WTC11 (cell line): ENCODE results near the gene UTP11.

Experiments used
- CTCF ChIP-seq: fragments of 200-600 bp; IDR thresholded peaks from 2 replicates; pipeline ENCODE4 v1.8.0; 2022; ENCODE audit warnings: antibody characterized with exemption
- ETV6 ChIP-seq: sonication (generic); formaldehyde crosslinking; IDR thresholded peaks from 2 replicates; pipeline ENCODE4 v1.8.1; 2022; ENCODE audit warnings: mild to moderate bottlenecking, missing genetic modification reagents
- IRF1 ChIP-seq: sonication (generic); formaldehyde crosslinking; IDR thresholded peaks from 2 replicates; pipeline ENCODE4 v1.8.0; 2023; ENCODE audit warnings: missing genetic modification reagents
- MAX ChIP-seq: sonication (generic); formaldehyde crosslinking; IDR thresholded peaks from 2 replicates; pipeline ENCODE4 v1.8.0; 2022; ENCODE audit warnings: mild to moderate bottlenecking, missing genetic modification reagents
- SMAD3 ChIP-seq: sonication (generic); formaldehyde crosslinking; IDR thresholded peaks from 2 replicates; pipeline ENCODE4 v1.8.0; 2022; ENCODE audit warnings: missing genetic modification reagents, mild to moderate bottlenecking, borderline replicate concordance
- USF2 ChIP-seq: sonication (generic); formaldehyde crosslinking; IDR thresholded peaks from 2 replicates; pipeline ENCODE4 v1.8.1; 2023; ENCODE audit warnings: mild to moderate bottlenecking, missing genetic modification reagents, moderate library complexity

- TF ChIP-seq MAX (CRISPR knock-in tag) = no peak
- TF ChIP-seq CTCF = no peak
- TF ChIP-seq ETV6 = no peak
- TF ChIP-seq USF2 = no peak
- no peak for TF ChIP-seq IRF1 (CRISPR knock-in tag)
- no peak for TF ChIP-seq SMAD3 (CRISPR knock-in tag)
These were observed 48.8 kb downstream of the UTP11 start for GRCh38 chr1:38061290-38061689.
